A673 (cell line): ENCODE data around the gene KCNIP3. TPM values are rescaled to one million over a fixed set of nuclear protein-coding genes. Genes with fewer than 3 reads are reported as not detected.
A peak's percentile ranks its signal among the peaks of the same experiment; 100 is the strongest.

Experiments
- BruUV-seq: library from RNA; stranded (reverse); fragments of 400-500 nt; replicated peaks from 2 replicates; lab custom pipeline; 2021; lab: Mats Ljungman, UMichigan
- CTCF ChIA-PET: fragments of 300-600 bp; sonication (Branson Sonifier 250); formaldehyde crosslinking; loops from one replicate; lab custom pipeline; 2022; ENCODE audit warnings: antibody characterized with exemption; lab: Charles Lee
- POLR2A ChIA-PET: fragments of 300-600 bp; sonication (Branson Sonifier 250); formaldehyde crosslinking; loops from one replicate; lab custom pipeline; 2022; ENCODE audit warnings: antibody characterized with exemption; ENCODE audit not compliant: low non-redundant PET; lab: Charles Lee
- DNase-seq: peaks from one replicate; pipeline ENCODE4 v3.0.0-alpha.2; 2015; ENCODE audit warnings: low spot score
- H3K27ac ChIP-seq: fragments of 200-600 bp; sonication (generic); 2 replicates; pipeline ENCODE4 v1.5.1; 2016; ENCODE audit warnings: mixed run types, low read depth, mild to moderate bottlenecking, mixed read lengths, antibody characterized with exemption, low read length; ENCODE audit not compliant: poor library complexity, severe bottlenecking
- H3K27me3 ChIP-seq: fragments of 200-600 bp; sonication (generic); replicated peaks from 2 replicates; pipeline ENCODE4 v1.6.1; 2017; ENCODE audit warnings: mixed run types, low read depth, mild to moderate bottlenecking, mixed read lengths, antibody characterized with exemption, low read length; ENCODE audit not compliant: insufficient read depth, poor library complexity
- H3K36me3 ChIP-seq: fragments of 200-600 bp; sonication (generic); 2 replicates; pipeline ENCODE4 v1.6.1; 2016; ENCODE audit warnings: mixed run types, mild to moderate bottlenecking, mixed read lengths, antibody characterized with exemption, low read length; ENCODE audit not compliant: insufficient read depth, poor library complexity, severe bottlenecking
- H3K4me1 ChIP-seq: fragments of 200-600 bp; sonication (generic); 2 replicates; pipeline ENCODE4 v1.6.1; 2017; ENCODE audit warnings: mixed run types, mild to moderate bottlenecking, mixed read lengths, antibody characterized with exemption, low read length; ENCODE audit not compliant: insufficient read depth, poor library complexity, severe bottlenecking
- H3K4me3 ChIP-seq: fragments of 200-600 bp; sonication (generic); 2 replicates; pipeline ENCODE4 v1.5.1; 2016; ENCODE audit warnings: low read depth, mixed run types, mild to moderate bottlenecking, mixed read lengths, low read length; ENCODE audit not compliant: poor library complexity, severe bottlenecking
- H3K9me3 ChIP-seq: fragments of 200-600 bp; sonication (generic); 2 replicates; pipeline ENCODE4 v1.6.1; 2016; ENCODE audit warnings: mixed run types, low read depth, mild to moderate bottlenecking, mixed read lengths, antibody characterized with exemption, low read length; ENCODE audit not compliant: poor library complexity, severe bottlenecking
- CTCF ChIP-seq: fragments of 300-800, 200-600 bp; sonication (generic); conservative IDR thresholded peaks from 2 replicates; pipeline ENCODE4 v1.5.1; 2017; ENCODE audit warnings: low read depth, mild to moderate bottlenecking, antibody characterized with exemption, low read length, moderate library complexity, mixed read lengths
- EZH2 ChIP-seq: fragments of 200-600 bp; sonication (generic); IDR thresholded peaks from 2 replicates; pipeline ENCODE4 v1.6.1; 2017; ENCODE audit warnings: borderline replicate concordance, low read depth, mild to moderate bottlenecking, mixed read lengths, antibody characterized with exemption, low read length; ENCODE audit not compliant: poor library complexity, severe bottlenecking
- intact Hi-C: fragments of 100-400 bp; cut with micrococcal nuclease; formaldehyde crosslinking; loops from one replicate; pipeline ENCODE4 v1.10.0; 2022; ENCODE audit not compliant: unreplicated experiment
- total RNA-seq: library from RNA; stranded (reverse); gene quantifications from 2 replicates; pipeline ENCODE4 v1.2.3, GENCODE V29; 2021

Gene KCNIP3
- total RNA-seq, 1 experiment from 2014 or later = 0.45 TPM

- H3K4me1 ChIP-seq = no peaks in the 10 kb centered on the region
- no TSS peak for BruUV-seq
- intact Hi-C loops = no loop called here
- TF ChIP-seq CTCF (no peak), EZH2 (no peak)
- CTCF ChIA-PET = interaction anchor here (0.6 kb wide), 1 partner anchor 112 kb away, joined by 3 read pairs; no protein-coding TSS in a partner anchor
- H3K9me3 ChIP-seq = no peaks in the 10 kb centered on the region
- H3K27ac ChIP-seq = no peak overlapping the region
- H3K36me3 ChIP-seq = no peaks in the 10 kb centered on the region
- H3K4me3 ChIP-seq = no peak overlapping the region
- no peaks in the 10 kb centered on the region for H3K27me3 ChIP-seq
- POLR2A ChIA-PET = no interaction called here
- DNase-seq = peak; percentile 17
Observed at GRCh38 chr2:95277246-95277906, 19.8 kb upstream of the KCNIP3 start.

- ChIA-PET CTCF (interaction anchor here (0.6 kb wide), 1 partner anchor 111 kb away, joined by 3 read pairs; no protein-coding TSS in a partner anchor), POLR2A (no interaction called here)
- H3K4me3 ChIP-seq = no peak overlapping the region
- no peak overlapping the region for H3K27ac ChIP-seq
- H3K27me3 ChIP-seq = no peaks in the 10 kb centered on the region
- H3K9me3 ChIP-seq = no peaks in the 10 kb centered on the region
- TF ChIP-seq EZH2 = no peak
- TF ChIP-seq CTCF = no peak
- no TSS peak for BruUV-seq
- no peaks in the 10 kb centered on the region for H3K36me3 ChIP-seq
- H3K4me1 ChIP-seq = no peaks in the 10 kb centered on the region
- no peak for DNase-seq
- intact Hi-C loops = no loop called here
Observed at GRCh38 chr2:95278051-95278471, 19.1 kb upstream of the KCNIP3 start.

- TF ChIP-seq CTCF = no peak
- TF ChIP-seq EZH2 = no peak
- no peaks in the 10 kb centered on the region for H3K27me3 ChIP-seq
- DNase-seq = no peak
- BruUV-seq = no TSS peak
- intact Hi-C loops = no loop called here
- no peaks in the 10 kb centered on the region for H3K9me3 ChIP-seq
- H3K4me1 ChIP-seq = no peaks in the 10 kb centered on the region
- ChIA-PET CTCF (no interaction called here), POLR2A (no interaction called here)
- no peak overlapping the region for H3K4me3 ChIP-seq
- no peaks in the 10 kb centered on the region for H3K36me3 ChIP-seq
- H3K27ac ChIP-seq = no peak overlapping the region
Observed at GRCh38 chr2:95278637-95279225, 18.4 kb upstream of the KCNIP3 start.
